Neural cell (in vitro differentiated cells): ENCODE results near the gene NPSR1. TPM values are rescaled to one million over a fixed set of nuclear protein-coding genes. Genes with fewer than 3 reads are reported as not detected.

Experiments
- H2AFZ ChIP-seq: fragments of 200-600, 300-800 bp; sonication (generic), shearing (Covaris generic); 2 replicates; pipeline ENCODE4 v1.6.0; 2014; ENCODE audit warnings: low read depth, mild to moderate bottlenecking, antibody characterized with exemption, low read length, moderate library complexity
- H3F3A ChIP-seq: fragments of 200-600 bp; shearing (Covaris generic); 2 replicates; pipeline ENCODE4 v1.6.1; 2016; ENCODE audit warnings: mild to moderate bottlenecking, moderate library complexity, mixed read lengths, antibody characterized with exemption, low read length; ENCODE audit not compliant: insufficient read depth, poor library complexity, severe bottlenecking
- H3K27ac ChIP-seq: fragments of 200-600, 300-800 bp; sonication (generic), shearing (Covaris generic); 2 replicates; pipeline ENCODE4 v1.5.1; 2014; ENCODE audit warnings: mild to moderate bottlenecking, low read length, moderate library complexity
- H3K27me3 ChIP-seq: fragments of 300-800, 200-600 bp; sonication (generic), shearing (Covaris generic); 2 replicates; pipeline ENCODE4 v1.6.0; 2014; ENCODE audit warnings: mild to moderate bottlenecking, low read depth, low read length, moderate library complexity; ENCODE audit not compliant: insufficient read depth
- H3K36me3 ChIP-seq: fragments of 300-800, 200-600 bp; sonication (generic), shearing (Covaris generic); 2 replicates; pipeline ENCODE4 v1.5.1; 2014; ENCODE audit warnings: mild to moderate bottlenecking, antibody characterized with exemption, low read length, moderate library complexity; ENCODE audit not compliant: insufficient read depth
- H3K4me2 ChIP-seq: fragments of 300-800, 200-600 bp; sonication (generic), shearing (Covaris generic); 2 replicates; pipeline ENCODE4 v1.6.0; 2014; ENCODE audit warnings: mild to moderate bottlenecking, low read length
- H3K4me3 ChIP-seq: fragments of 300-800, 200-600 bp; sonication (generic), shearing (Covaris generic); 2 replicates; pipeline ENCODE4 v1.5.1; 2014; ENCODE audit warnings: mild to moderate bottlenecking, low read length, moderate library complexity
- H3K79me2 ChIP-seq: fragments of 200-600 bp; shearing (Covaris generic); replicated peaks from 2 replicates; pipeline ENCODE4 v1.6.0; 2014; ENCODE audit warnings: mild to moderate bottlenecking, low read length, moderate library complexity; ENCODE audit not compliant: insufficient read depth
- H3K9ac ChIP-seq: fragments of 300-800, 200-600 bp; sonication (generic), shearing (Covaris generic); 2 replicates; pipeline ENCODE4 v1.6.1; 2016; ENCODE audit warnings: mild to moderate bottlenecking, low read length, mixed read lengths
- H3K9me2 ChIP-seq: fragments of 200-600 bp; shearing (Covaris generic); 2 replicates; pipeline ENCODE4 v1.6.1; 2016; ENCODE audit warnings: mild to moderate bottlenecking, low read length, mixed read lengths; ENCODE audit not compliant: insufficient read depth
- H3K9me3 ChIP-seq: fragments of 200-600, 300-800 bp; sonication (generic), shearing (Covaris generic); 2 replicates; pipeline ENCODE4 v1.6.1; 2016; ENCODE audit warnings: mild to moderate bottlenecking, mixed run types, low read length, moderate library complexity, mixed read lengths
- H4K20me1 ChIP-seq: fragments of 200-600 bp; shearing (Covaris generic); 2 replicates; pipeline ENCODE4 v1.6.1; 2016; ENCODE audit warnings: mild to moderate bottlenecking, mixed run types; ENCODE audit not compliant: insufficient read depth
- EP300 ChIP-seq: fragments of 450-650 bp; conservative IDR thresholded peaks from 2 replicates; pipeline ENCODE4 v1.6.1; 2014; ENCODE audit warnings: antibody characterized with exemption, mild to moderate bottlenecking, moderate library complexity; ENCODE audit not compliant: poor library complexity, severe bottlenecking
- EZH2 ChIP-seq: fragments of 200-600, 300-800 bp; shearing (Covaris generic), sonication (generic); IDR thresholded peaks from 2 replicates; pipeline ENCODE4 v1.6.1; 2014; ENCODE audit warnings: antibody characterized with exemption, low read length, borderline replicate concordance, mild to moderate bottlenecking; ENCODE audit not compliant: insufficient read depth, poor library complexity, severe bottlenecking
- MXI1 ChIP-seq: fragments of 450-650 bp; conservative IDR thresholded peaks from 2 replicates; pipeline ENCODE4 v1.6.1; 2014; ENCODE audit warnings: antibody characterized with exemption, mild to moderate bottlenecking; ENCODE audit not compliant: poor library complexity, severe bottlenecking
- POLR2AphosphoS5 ChIP-seq: IDR thresholded peaks from 2 replicates; pipeline ENCODE4 v1.6.1; 2012
- RAD21 ChIP-seq: fragments of 450-650 bp; conservative IDR thresholded peaks from 2 replicates; pipeline ENCODE4 v1.6.1; 2014; ENCODE audit warnings: antibody characterized with exemption, mild to moderate bottlenecking, moderate library complexity
- SMC3 ChIP-seq: fragments of 450-650 bp; conservative IDR thresholded peaks from 2 replicates; pipeline ENCODE4 v1.6.1; 2014; ENCODE audit warnings: antibody characterized with exemption, mild to moderate bottlenecking, moderate library complexity; ENCODE audit not compliant: poor library complexity
- TAF1 ChIP-seq: IDR thresholded peaks from 2 replicates; pipeline ENCODE4 v1.6.1; 2012; ENCODE audit warnings: low read depth
- polyA plus RNA-seq: library from polyadenylated mRNA; depleted of rRNA; stranded (reverse); fragments of >200 nt; gene quantifications from 2 replicates; pipeline ENCODE4 v1.2.3, GENCODE V29; 2014
- TF ChIP-seq, protein P1 (sequence below): fragments of 450-650 bp; IDR thresholded peaks from 2 replicates; pipeline ENCODE4 v1.5.1; 2014; ENCODE audit warnings: antibody characterized with exemption, mild to moderate bottlenecking, moderate library complexity; ENCODE audit not compliant: poor library complexity, severe bottlenecking
- TF ChIP-seq, protein P2 (sequence below): IDR thresholded peaks from 2 replicates; pipeline ENCODE4 v1.6.1; 2012; ENCODE audit warnings: borderline replicate concordance

NPSR1 gene
- polyA plus RNA-seq, 1 donor from 2014 or later, result not detected

DNA sequence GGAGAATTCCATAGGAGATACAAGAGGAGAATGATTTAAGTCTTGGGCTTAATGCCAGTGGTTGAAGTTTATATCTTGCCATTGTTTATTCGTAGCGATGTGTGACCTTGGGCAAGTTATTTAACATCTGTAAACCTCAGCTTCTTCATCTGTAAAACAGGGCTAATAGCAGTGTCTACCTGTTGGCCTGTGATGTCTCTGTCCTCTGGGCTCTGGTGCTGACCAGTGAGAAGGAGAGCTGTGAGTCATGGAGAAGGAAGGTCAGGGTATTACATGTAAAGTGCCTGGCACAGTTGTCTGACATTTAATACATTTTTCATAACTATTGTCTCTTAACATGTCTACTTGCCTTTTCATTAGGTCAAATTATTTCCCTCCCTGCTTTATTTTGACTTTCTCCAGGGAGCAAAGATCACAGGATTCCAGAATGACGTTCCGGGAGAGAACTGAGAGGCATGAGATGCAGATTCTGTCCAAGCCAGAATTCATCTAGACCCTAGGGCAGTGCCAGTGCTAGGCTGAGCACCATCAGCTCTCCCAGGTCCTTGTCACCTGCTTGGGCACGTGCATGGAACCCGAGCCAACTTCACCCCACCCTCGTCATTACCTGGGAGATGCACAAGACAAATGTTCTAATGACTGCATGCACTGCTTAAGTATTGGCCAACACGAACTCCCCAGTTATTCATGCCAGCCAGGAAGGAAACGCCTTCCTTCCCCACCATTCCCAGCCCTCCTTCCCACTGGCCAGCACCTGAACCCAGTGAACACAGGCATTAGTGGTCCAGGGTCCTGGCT is 191.3 kb downstream of the NPSR1 start:
- TF ChIP-seq EZH2 (no peak), EP300 (no peak), POLR2AphosphoS5 (no peak), SMC3 (no peak), RAD21 (no peak), MXI1 (no peak), TAF1 (no peak)
- TF ChIP-seq, protein P1, sequence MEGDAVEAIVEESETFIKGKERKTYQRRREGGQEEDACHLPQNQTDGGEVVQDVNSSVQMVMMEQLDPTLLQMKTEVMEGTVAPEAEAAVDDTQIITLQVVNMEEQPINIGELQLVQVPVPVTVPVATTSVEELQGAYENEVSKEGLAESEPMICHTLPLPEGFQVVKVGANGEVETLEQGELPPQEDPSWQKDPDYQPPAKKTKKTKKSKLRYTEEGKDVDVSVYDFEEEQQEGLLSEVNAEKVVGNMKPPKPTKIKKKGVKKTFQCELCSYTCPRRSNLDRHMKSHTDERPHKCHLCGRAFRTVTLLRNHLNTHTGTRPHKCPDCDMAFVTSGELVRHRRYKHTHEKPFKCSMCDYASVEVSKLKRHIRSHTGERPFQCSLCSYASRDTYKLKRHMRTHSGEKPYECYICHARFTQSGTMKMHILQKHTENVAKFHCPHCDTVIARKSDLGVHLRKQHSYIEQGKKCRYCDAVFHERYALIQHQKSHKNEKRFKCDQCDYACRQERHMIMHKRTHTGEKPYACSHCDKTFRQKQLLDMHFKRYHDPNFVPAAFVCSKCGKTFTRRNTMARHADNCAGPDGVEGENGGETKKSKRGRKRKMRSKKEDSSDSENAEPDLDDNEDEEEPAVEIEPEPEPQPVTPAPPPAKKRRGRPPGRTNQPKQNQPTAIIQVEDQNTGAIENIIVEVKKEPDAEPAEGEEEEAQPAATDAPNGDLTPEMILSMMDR, result no peak
- TF ChIP-seq, protein P2, sequence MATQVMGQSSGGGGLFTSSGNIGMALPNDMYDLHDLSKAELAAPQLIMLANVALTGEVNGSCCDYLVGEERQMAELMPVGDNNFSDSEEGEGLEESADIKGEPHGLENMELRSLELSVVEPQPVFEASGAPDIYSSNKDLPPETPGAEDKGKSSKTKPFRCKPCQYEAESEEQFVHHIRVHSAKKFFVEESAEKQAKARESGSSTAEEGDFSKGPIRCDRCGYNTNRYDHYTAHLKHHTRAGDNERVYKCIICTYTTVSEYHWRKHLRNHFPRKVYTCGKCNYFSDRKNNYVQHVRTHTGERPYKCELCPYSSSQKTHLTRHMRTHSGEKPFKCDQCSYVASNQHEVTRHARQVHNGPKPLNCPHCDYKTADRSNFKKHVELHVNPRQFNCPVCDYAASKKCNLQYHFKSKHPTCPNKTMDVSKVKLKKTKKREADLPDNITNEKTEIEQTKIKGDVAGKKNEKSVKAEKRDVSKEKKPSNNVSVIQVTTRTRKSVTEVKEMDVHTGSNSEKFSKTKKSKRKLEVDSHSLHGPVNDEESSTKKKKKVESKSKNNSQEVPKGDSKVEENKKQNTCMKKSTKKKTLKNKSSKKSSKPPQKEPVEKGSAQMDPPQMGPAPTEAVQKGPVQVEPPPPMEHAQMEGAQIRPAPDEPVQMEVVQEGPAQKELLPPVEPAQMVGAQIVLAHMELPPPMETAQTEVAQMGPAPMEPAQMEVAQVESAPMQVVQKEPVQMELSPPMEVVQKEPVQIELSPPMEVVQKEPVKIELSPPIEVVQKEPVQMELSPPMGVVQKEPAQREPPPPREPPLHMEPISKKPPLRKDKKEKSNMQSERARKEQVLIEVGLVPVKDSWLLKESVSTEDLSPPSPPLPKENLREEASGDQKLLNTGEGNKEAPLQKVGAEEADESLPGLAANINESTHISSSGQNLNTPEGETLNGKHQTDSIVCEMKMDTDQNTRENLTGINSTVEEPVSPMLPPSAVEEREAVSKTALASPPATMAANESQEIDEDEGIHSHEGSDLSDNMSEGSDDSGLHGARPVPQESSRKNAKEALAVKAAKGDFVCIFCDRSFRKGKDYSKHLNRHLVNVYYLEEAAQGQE, result no peak
- no peaks in the 10 kb centered on the region for H3K9me2 ChIP-seq
- H3F3A ChIP-seq, result no peaks in the 10 kb centered on the region

DNA sequence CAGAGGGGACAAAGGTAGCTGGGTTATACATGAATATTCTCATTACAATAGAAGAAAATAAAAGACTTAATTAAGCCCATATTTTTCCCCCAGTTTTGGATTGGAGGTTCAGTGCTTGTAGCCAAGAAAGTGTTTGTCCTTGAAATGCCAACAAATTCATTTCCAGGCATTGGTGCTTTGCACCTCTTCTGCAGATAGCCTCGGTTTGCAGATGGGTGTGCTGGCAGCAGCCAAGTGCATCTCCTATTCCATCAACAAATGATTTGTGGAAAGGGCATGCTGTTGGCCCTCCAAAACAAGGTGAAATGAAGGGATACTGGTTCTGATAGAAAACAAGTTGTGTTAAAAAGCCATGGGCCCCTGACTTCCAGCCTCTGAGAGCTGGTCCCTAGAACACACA is 192.0 kb downstream of the NPSR1 start:
- Histone ChIP-seq H3K9me2 (no peaks in the 10 kb centered on the region), H4K20me1 (no peaks in the 10 kb centered on the region), H3K4me2 (no peak overlapping the region), H3K27ac (no peak overlapping the region), H2AFZ (no peak overlapping the region), H3K9ac (no peak overlapping the region), H3K4me3 (no peak overlapping the region), H3K9me3 (no peaks in the 10 kb centered on the region), H3K79me2 (no peaks in the 10 kb centered on the region), H3F3A (no peaks in the 10 kb centered on the region), H3K27me3 (no peaks in the 10 kb centered on the region), H3K36me3 (no peaks in the 10 kb centered on the region)
- no peak for TF ChIP-seq RAD21
- TF ChIP-seq EZH2, result no peak

More for the DNA sequence above, 191.3 kb downstream of the NPSR1 start:
- no peaks in the 10 kb centered on the region for H4K20me1 ChIP-seq
- no peak overlapping the region for H3K4me2 ChIP-seq
- no peaks in the 10 kb centered on the region for H3K79me2 ChIP-seq
- H3K36me3 ChIP-seq, result no peaks in the 10 kb centered on the region
- no peak overlapping the region for H3K27ac ChIP-seq
- no peak overlapping the region for H3K4me3 ChIP-seq
- no peaks in the 10 kb centered on the region for H3K27me3 ChIP-seq
- H3K9ac ChIP-seq, result no peak overlapping the region
- H3K9me3 ChIP-seq, result no peaks in the 10 kb centered on the region
- no peak overlapping the region for H2AFZ ChIP-seq
